Measurements from ENCODE around the gene SPTBN1. TPM values are rescaled to one million over a fixed set of nuclear protein-coding genes. Genes with fewer than 3 reads are reported as not detected.

SPTBN1 gene
- total and polyA plus RNA-seq, 2 of the 13 experiments (the other 11 are each of a cell fraction or from before 2014, with no cell fraction given), result 123 to 299 TPM

- no peak for TF ChIP-seq HMGXB3 (CRISPR knock-in tag; IDR thresholded peaks at IDR 0.05; ENCODE audit: borderline replicate concordance)
- TF ChIP-seq CSRNP1 (CRISPR knock-in tag; IDR thresholded peaks at IDR 0.05), result no peak
- TF ChIP-seq ZFP36L2 (CRISPR knock-in tag; IDR thresholded peaks at IDR 0.05), result no peak
- TF ChIP-seq PRDM4 (CRISPR knock-in tag; IDR thresholded peaks at IDR 0.05; ENCODE audit: borderline replicate concordance), result no peak
- TF ChIP-seq DR1 (CRISPR knock-in tag; IDR thresholded peaks at IDR 0.05), result no peak
- no peak; the same call in 1 of the 2 replicates for TF ChIP-seq YEATS2 (CRISPR knock-in tag; IDR thresholded peaks at IDR 0.05; ENCODE audit: borderline replicate concordance)
- no peak for TF ChIP-seq ZNF513 (CRISPR knock-in tag; conservative IDR thresholded peaks at IDR 0.05)
- no peak for TF ChIP-seq CENPBD1 (CRISPR knock-in tag; IDR thresholded peaks at IDR 0.05; ENCODE audit: borderline replicate concordance, low read depth)
- TF ChIP-seq SNAPC4 (CRISPR knock-in tag; IDR thresholded peaks at IDR 0.05), result no peak
- no peak for TF ChIP-seq U2AF1 (optimal IDR thresholded peaks at IDR 0.05; ENCODE audit: low read depth, low read length)
- no peak for TF ChIP-seq MED13 (CRISPR knock-in tag; IDR thresholded peaks at IDR 0.05)
- no peak for TF ChIP-seq ZNF543 (CRISPR knock-in tag; IDR thresholded peaks at IDR 0.05)
These were observed 118.2 kb downstream of the SPTBN1 start (continued) for GRCh38 chr2:54574107-54574859.
